HL-60 (cell line): Measurements from ENCODE around the gene CREB5.
"Not testable (repeated sequence)": the region's sequence is repeated elsewhere in the genome, so short reads cannot be mapped to it uniquely, and the experiment has no call there.

Source experiments
- DNase-seq, 2 experiments: peaks; one replicate each; pipeline ENCODE4 v3.0.0-alpha.2; 2010 to 2020; ENCODE audit warnings: low read depth in 1 of 2, low spot score in 1 of 2
- H3K27ac ChIP-seq: fragments of 250-450 bp; sonication (Bioruptor Pico); replicated peaks from 2 replicates; pipeline ENCODE4 v1.5.1; 2020; ENCODE audit warnings: mild to moderate bottlenecking, moderate library complexity
- H3K27me3 ChIP-seq: fragments of 250-450 bp; sonication (Bioruptor Pico); 2 replicates; pipeline ENCODE4 v1.5.1; 2021; ENCODE audit warnings: mild to moderate bottlenecking, moderate library complexity; ENCODE audit not compliant: insufficient read depth, poor library complexity, severe bottlenecking
- H3K4me3 ChIP-seq: replicated peaks from 2 replicates; pipeline ENCODE4 v1.5.1; 2011; ENCODE audit warnings: mild to moderate bottlenecking, control low read depth, low read length; ENCODE audit not compliant: insufficient read depth
- CTCF ChIP-seq: IDR thresholded peaks from one replicate; pipeline ENCODE4 v1.5.1; 2011; ENCODE audit warnings: low read length, control low read depth, inconsistent platforms; ENCODE audit not compliant: insufficient read depth
- GABPA ChIP-seq: IDR thresholded peaks from 2 replicates; pipeline ENCODE4 v1.6.1; 2012; ENCODE audit warnings: low read depth
- POLR2AphosphoS5 ChIP-seq: IDR thresholded peaks from 2 replicates; pipeline ENCODE4 v1.6.1; 2012; ENCODE audit warnings: low read depth
- SPI1 ChIP-seq: IDR thresholded peaks from 2 replicates; pipeline ENCODE4 v1.6.1; 2012; ENCODE audit warnings: low read depth, mild to moderate bottlenecking, borderline replicate concordance
- TF ChIP-seq, protein P1 (sequence below): IDR thresholded peaks from 2 replicates; pipeline ENCODE4 v1.6.1; 2012; ENCODE audit warnings: low read depth; ENCODE audit not compliant: insufficient replicate concordance

The CREB5 gene

DNA sequence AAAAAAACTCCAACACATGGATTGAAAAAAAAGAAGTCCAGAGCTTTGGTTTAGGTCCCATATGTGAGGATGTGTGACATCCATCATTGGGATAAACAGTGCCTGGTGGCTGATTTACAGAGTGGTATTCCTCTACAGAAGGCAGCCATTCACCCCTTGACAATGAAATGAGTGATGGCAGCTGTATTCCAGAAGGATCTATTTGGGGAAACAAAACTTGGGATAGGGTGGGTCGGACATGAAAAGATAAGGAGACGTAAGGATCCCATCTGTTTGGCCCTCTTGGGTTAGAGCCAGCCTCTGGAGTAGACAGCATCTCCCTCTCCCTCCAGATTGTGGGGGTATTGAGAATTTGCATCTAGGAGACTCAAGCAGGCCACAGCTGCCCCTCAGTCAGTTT lies 15.2 kb upstream of the CREB5 start:
- no peak overlapping the region for H3K4me3 ChIP-seq
- no peak for TF ChIP-seq SPI1
- TF ChIP-seq, protein P1, sequence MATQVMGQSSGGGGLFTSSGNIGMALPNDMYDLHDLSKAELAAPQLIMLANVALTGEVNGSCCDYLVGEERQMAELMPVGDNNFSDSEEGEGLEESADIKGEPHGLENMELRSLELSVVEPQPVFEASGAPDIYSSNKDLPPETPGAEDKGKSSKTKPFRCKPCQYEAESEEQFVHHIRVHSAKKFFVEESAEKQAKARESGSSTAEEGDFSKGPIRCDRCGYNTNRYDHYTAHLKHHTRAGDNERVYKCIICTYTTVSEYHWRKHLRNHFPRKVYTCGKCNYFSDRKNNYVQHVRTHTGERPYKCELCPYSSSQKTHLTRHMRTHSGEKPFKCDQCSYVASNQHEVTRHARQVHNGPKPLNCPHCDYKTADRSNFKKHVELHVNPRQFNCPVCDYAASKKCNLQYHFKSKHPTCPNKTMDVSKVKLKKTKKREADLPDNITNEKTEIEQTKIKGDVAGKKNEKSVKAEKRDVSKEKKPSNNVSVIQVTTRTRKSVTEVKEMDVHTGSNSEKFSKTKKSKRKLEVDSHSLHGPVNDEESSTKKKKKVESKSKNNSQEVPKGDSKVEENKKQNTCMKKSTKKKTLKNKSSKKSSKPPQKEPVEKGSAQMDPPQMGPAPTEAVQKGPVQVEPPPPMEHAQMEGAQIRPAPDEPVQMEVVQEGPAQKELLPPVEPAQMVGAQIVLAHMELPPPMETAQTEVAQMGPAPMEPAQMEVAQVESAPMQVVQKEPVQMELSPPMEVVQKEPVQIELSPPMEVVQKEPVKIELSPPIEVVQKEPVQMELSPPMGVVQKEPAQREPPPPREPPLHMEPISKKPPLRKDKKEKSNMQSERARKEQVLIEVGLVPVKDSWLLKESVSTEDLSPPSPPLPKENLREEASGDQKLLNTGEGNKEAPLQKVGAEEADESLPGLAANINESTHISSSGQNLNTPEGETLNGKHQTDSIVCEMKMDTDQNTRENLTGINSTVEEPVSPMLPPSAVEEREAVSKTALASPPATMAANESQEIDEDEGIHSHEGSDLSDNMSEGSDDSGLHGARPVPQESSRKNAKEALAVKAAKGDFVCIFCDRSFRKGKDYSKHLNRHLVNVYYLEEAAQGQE: no peak
- TF ChIP-seq POLR2AphosphoS5: no peak
- TF ChIP-seq GABPA: no peak
- TF ChIP-seq CTCF: no peak
- peaks cover 2% of the 10 kb centered on the region for H3K27me3 ChIP-seq
- H3K27ac ChIP-seq: no peak overlapping the region
- DNase-seq: no peak

DNA sequence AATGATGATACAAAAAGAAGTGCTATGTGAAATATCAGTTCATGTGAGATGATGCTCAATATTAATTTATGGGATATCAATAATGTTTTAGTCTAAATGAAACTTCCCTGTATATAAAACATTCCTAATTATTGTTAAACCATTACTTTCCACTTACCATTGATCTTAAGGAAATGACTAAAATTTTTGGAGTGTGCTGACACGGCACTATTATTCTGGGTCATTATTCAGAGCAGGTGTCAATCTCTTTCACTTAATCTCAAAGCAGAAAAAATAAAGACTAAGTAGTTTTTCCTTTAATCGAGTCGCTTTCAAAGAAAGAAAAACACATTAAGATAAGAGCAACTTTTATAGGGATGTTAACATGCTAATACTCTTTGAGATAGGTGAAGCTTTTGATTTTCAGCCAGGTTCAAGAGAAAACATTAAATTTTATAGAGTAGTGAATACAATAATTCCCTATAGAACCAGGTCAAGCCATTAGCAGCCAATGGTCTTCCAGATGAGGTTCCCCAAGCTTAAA lies 11.4 kb upstream of the CREB5 start:
- Histone ChIP-seq H3K27ac (no peak overlapping the region), H3K27me3 (peaks cover 2% of the 10 kb centered on the region)
- TF ChIP-seq POLR2AphosphoS5 (no peak), CTCF (no peak), GABPA (no peak), SPI1 (no peak)
- TF ChIP-seq, protein P1: no peak

GRCh38 chr7:28401567-28401966 lies 10.8 kb upstream of the CREB5 start:
- DNase-seq, H3K27ac ChIP-seq, H3K4me3 ChIP-seq, H3K27me3 ChIP-seq: not testable (repeated sequence)

More for the DNA sequence above, 11.4 kb upstream of the CREB5 start:
- DNase-seq: no peak
- no peak overlapping the region for H3K4me3 ChIP-seq

- DNase-seq: no peak
- no peak overlapping the region for H3K27ac ChIP-seq
- peaks cover 27% of the 10 kb centered on the region for H3K27me3 ChIP-seq
- TF ChIP-seq GABPA (no peak), SPI1 (no peak), POLR2AphosphoS5 (no peak), CTCF (no peak)
- TF ChIP-seq, protein P1: no peak
- H3K4me3 ChIP-seq: no peak overlapping the region
These were observed 6.7 kb upstream of the CREB5 start for GRCh38 chr7:28405662-28406061.
